GM08714 (cell line): Measurements from ENCODE around the gene KNCN.

ENCODE experiments used
- H3K4me3 ChIP-seq: fragments of 200-500 bp; sonication (Bioruptor generic); 2 replicates; pipeline ENCODE4 v1.5.1; 2014; ENCODE audit warnings: mild to moderate bottlenecking, low read length, inconsistent platforms
- ZNF274 ChIP-seq: IDR thresholded peaks from 2 replicates; pipeline ENCODE4 v1.6.1; 2012; ENCODE audit warnings: mild to moderate bottlenecking, low read depth, low read length

KNCN gene

DNA sequence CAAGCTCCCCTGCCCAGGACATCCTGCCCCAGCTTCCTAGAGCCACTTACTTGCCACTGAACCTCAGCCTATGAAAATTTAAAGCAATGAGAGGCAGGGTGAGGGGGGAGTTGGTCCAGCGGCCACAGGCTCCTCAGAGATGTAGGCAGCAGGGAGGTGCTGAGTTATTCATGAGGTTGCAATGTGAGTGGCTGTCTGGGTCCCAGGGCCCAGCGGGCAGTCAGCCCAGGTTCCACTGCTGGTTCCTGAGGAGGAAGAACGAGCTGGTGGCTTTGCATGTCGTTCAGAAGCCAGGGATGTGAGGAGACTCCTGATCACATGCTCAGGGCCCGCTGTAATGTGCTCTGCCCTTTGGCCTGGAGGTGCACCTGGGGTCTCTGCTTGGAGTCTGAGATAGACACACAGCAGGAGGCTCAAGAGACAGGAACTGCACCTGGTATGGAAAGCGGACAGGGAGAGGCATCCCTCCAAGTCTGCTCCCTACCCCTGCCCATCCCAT is at the start of gene KNCN:
Gene KNCN, minus strand, starts transcription at position 51 of the 499 bp plus-strand sequence. CDS start 432 bp downstream, outside the sequence.
- no peak for TF ChIP-seq ZNF274
- no peak within 1 kb of the TSS for H3K4me3 ChIP-seq

- no peak for TF ChIP-seq ZNF274
- H3K4me3 ChIP-seq: no peak overlapping the region
These were observed 47.9 kb upstream of the KNCN start for GRCh38 chr1:46599059-46599970.

DNA sequence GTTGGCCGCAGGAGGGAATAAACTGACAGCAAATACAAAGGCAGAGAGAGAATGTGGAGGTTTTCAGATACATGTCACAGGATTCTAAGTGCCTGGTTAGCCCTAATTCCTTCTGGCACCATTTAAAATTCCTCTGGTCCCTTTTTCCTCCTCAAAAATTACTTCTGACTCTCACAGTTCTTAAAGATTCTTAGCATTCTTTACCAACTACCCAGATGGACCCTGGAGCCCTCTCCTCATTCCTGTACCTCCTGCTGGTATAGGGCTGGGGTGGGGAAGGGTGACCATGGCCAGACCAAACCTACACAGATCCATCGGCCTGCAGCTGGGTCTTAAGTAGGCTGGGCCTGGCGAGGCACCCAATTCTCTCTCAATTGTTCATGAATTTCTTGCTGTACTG is 45.4 kb upstream of the KNCN start:
- TF ChIP-seq ZNF274: no peak
- no peak overlapping the region for H3K4me3 ChIP-seq

GRCh38 chr1:46596036-46596435 is 44.6 kb upstream of the KNCN start:
- no peak for TF ChIP-seq ZNF274
- H3K4me3 ChIP-seq: no peak overlapping the region

- H3K4me3 ChIP-seq: no peak overlapping the region
- no peak for TF ChIP-seq ZNF274
These were observed 43.7 kb upstream of the KNCN start for GRCh38 chr1:46595127-46595526.

- no peak for TF ChIP-seq ZNF274
- no peak overlapping the region for H3K4me3 ChIP-seq
These were observed 42.6 kb upstream of the KNCN start for GRCh38 chr1:46594063-46594462.

DNA sequence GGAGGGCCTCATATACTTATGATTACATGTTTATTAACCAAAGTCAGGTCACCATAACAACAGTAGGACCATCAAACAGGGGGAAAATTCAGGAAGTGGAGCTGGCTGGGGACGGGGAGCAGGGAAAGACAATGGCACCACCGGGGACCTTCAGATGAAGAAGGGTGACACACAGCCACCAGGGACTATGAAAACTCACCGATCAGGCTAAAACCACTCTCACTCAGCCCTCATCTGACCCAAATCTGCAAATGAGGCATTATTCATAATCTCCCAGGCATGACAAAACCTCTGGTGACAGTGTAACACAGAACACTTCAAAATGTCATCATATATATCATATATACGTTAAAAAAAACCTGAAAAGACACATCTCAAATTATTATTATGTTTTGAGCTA is 41.4 kb upstream of the KNCN start:
- no peak for TF ChIP-seq ZNF274

GRCh38 chr1:46589529-46589928 is 38.1 kb upstream of the KNCN start:
- TF ChIP-seq ZNF274: peak; percentile 19; the same call in 1 of the 2 replicates
- H3K4me3 ChIP-seq: no peak overlapping the region

More for the DNA sequence above, 41.4 kb upstream of the KNCN start:
- H3K4me3 ChIP-seq: no peak overlapping the region

- H3K4me3 ChIP-seq: no peak overlapping the region
- TF ChIP-seq ZNF274: no peak
These were observed 35.6 kb upstream of the KNCN start for GRCh38 chr1:46587069-46587468.

GRCh38 chr1:46585312-46585938 is 34.0 kb upstream of the KNCN start:
- TF ChIP-seq ZNF274: no peak
- no peak overlapping the region for H3K4me3 ChIP-seq

DNA sequence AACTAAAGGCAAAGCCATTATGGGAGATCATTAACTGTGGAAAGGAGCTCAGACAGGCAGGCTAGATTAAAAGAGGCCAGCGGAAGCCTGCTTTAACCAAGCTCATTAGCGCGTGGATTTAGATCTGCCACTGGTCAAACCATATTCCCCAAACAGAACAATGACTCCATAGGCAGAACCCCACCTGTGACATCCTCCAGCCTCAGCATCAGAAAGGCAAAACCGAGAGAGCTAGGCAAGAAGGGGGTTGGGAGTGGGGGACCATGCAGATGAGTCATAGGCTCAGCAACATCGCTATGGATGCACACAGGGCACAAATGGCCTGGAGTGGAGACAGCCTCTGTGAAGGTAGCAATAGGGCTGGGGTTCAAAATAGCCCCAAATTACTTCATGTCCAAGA is 32.0 kb upstream of the KNCN start:
- H3K4me3 ChIP-seq: no peak overlapping the region
- no peak for TF ChIP-seq ZNF274

DNA sequence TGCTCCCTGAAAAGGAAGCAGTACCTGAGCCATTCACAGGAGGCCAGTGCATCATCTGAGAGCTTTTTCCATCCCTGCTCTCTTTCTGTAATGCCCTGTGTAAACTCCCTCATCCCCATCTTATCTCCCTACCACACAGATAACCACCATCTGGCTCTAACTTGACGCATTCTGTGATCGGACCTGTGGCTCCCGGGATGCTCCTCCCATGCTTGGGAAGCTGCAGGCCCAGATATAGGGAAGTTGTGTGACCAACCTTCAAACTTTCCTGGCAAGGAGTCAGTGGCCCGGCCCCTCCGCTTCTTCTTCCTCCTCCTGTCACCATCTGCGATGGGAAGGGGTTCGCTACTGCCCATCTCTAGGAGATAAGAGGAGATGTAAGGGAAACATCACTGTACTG is 31.5 kb upstream of the KNCN start:
- no peak for TF ChIP-seq ZNF274
- no peak overlapping the region for H3K4me3 ChIP-seq

DNA sequence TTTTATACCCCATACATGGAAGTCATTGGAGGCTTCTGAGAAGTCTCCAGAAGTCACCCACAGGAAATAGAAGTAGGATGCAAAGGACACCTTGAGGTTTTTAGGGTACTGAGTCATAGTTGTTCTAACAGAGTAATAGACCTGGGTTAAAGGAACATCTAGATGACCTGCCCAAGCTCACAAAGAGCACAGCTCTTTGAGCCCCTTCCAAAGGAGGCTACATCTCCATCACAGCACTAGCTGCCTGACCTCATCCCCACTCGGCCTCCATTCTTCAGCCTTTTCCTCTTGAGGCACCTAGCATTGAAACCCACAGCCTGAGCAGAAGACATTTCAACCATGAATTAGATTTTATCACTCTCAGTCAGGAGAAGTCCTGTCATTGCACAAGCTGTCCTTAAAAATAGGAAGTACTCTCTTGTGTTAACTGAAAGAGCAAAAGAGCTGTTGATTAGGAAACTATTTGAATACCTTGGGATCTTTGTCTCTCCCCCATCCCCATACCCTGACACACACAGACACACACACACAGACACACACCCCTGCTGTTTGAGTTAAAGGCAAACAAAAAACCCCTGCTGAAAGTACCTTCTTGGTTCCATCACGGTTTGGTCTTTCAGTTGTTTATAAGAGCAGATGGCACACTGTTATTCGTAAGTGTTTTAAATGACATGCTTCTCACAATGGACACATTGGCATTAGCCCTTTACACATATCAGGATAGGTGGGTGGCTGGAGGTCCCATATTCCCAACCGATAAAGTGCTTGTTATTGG is 30.4 kb upstream of the KNCN start:
- H3K4me3 ChIP-seq: no peak overlapping the region
- no peak for TF ChIP-seq ZNF274
